Measurements from ENCODE around the gene MARCHF5. TPM values are rescaled to one million over a fixed set of nuclear protein-coding genes. Genes with fewer than 3 reads are reported as not detected.

Gene MARCHF5
- total RNA-seq, 1 experiment from 2014 or later: 66.2 TPM

- BruUV-seq (replicated peaks): no TSS peak
- TF ChIP-seq TCF7L2 (IDR thresholded peaks at IDR 0.05; ENCODE audit: low read depth, low read length) (no peak), SIN3A (IDR thresholded peaks at IDR 0.05; ENCODE audit: borderline replicate concordance, insufficient read depth, low read depth, low read length) (no peak), REST (IDR thresholded peaks at IDR 0.05; ENCODE audit: insufficient read depth in 1 of 2, low read depth in 2 of 2, low read length in 1 of 2) (no peak), CTCF (IDR thresholded peaks at IDR 0.05) (no peak), POLR2AphosphoS5 (IDR thresholded peaks at IDR 0.05; ENCODE audit: low read depth, low read length) (no peak)
- H3K27ac ChIP-seq (ENCODE audit: low read length): no peak overlapping the region
- H3K27me3 ChIP-seq (ENCODE audit: control insufficient read depth, insufficient read depth, low read length): no peaks in the 10 kb centered on the region
- no peaks in the 10 kb centered on the region for H3K36me3 ChIP-seq (ENCODE audit: control insufficient read depth, insufficient read depth, low read length)
- H3K9me3 ChIP-seq (ENCODE audit: control insufficient read depth, insufficient read depth, low read depth, low read length): no peaks in the 10 kb centered on the region
- no peak for DNase-seq (ENCODE audit: low read depth, low spot score)
- intact Hi-C loops (cut with micrococcal nuclease; ENCODE audit: unreplicated experiment): no loop called here
- POLR2A ChIA-PET: no interaction called here
- in situ Hi-C loops (cut with HindIII; ENCODE audit: low pct_unique_long_range_greater_than_20kb, low sequenced_read_pairs): no loop called here
- CTCF ChIA-PET: no interaction called here
- H3K4me3 ChIP-seq (ENCODE audit: low read depth in 2 of 2, low read length in 2 of 2): no peak overlapping the region
- ATAC-seq: no peak
- no peaks in the 10 kb centered on the region for H3K4me1 ChIP-seq (ENCODE audit: control insufficient read depth, insufficient read depth, low read length)
Observed at GRCh38 chr10:92265687-92266258, 25.2 kb upstream of the MARCHF5 start.

- no peak overlapping the region for H3K27ac ChIP-seq (ENCODE audit: low read length)
- DNase-seq (ENCODE audit: low read depth, low spot score): no peak
- no peaks in the 10 kb centered on the region for H3K27me3 ChIP-seq (ENCODE audit: control insufficient read depth, insufficient read depth, low read length)
- ChIA-PET CTCF (interaction anchor here (0.7 kb wide), 1 partner anchor 971 kb away, joined by 3 read pairs; no protein-coding TSS in a partner anchor), POLR2A (interaction anchor here (0.6 kb wide), 1 partner anchor 111 kb away, joined by 8 read pairs; no protein-coding TSS in a partner anchor)
- no peaks in the 10 kb centered on the region for H3K36me3 ChIP-seq (ENCODE audit: control insufficient read depth, insufficient read depth, low read length)
- intact Hi-C loops (cut with micrococcal nuclease; ENCODE audit: unreplicated experiment): no loop called here
- TF ChIP-seq CTCF (IDR thresholded peaks at IDR 0.05) (no peak), POLR2AphosphoS5 (IDR thresholded peaks at IDR 0.05; ENCODE audit: low read depth, low read length) (no peak), TCF7L2 (IDR thresholded peaks at IDR 0.05; ENCODE audit: low read depth, low read length) (no peak), SIN3A (IDR thresholded peaks at IDR 0.05; ENCODE audit: borderline replicate concordance, insufficient read depth, low read depth, low read length) (no peak), REST (IDR thresholded peaks at IDR 0.05; ENCODE audit: insufficient read depth in 1 of 2, low read depth in 2 of 2, low read length in 1 of 2) (no peak)
- no peak overlapping the region for H3K4me3 ChIP-seq (ENCODE audit: low read depth in 2 of 2, low read length in 2 of 2)
- no peak for ATAC-seq
- no peaks in the 10 kb centered on the region for H3K9me3 ChIP-seq (ENCODE audit: control insufficient read depth, insufficient read depth, low read depth, low read length)
- no peaks in the 10 kb centered on the region for H3K4me1 ChIP-seq (ENCODE audit: control insufficient read depth, insufficient read depth, low read length)
- no TSS peak for BruUV-seq (replicated peaks)
- in situ Hi-C loops (cut with HindIII; ENCODE audit: low pct_unique_long_range_greater_than_20kb, low sequenced_read_pairs): no loop called here
Observed at GRCh38 chr10:92267343-92267742, 23.6 kb upstream of the MARCHF5 start.
